HG03457 (cell line): ENCODE measurements around the gene CAPN11.
A peak's percentile ranks its signal among the peaks of the same experiment; 100 is the strongest.

Experiments used
- ATAC-seq: cut with Tn5 transposase; IDR thresholded peaks from one replicate; pipeline ENCODE4 v1.9.1; 2021; ENCODE audit warnings: moderate number of reproducible peaks; ENCODE audit not compliant: unreplicated experiment

CAPN11 gene

GRCh38 chr6:44152533-44152932 lies 6.1 kb upstream of the CAPN11 start:
- ATAC-seq: no peak

GRCh38 chr6:44154067-44154466 lies 4.6 kb upstream of the CAPN11 start:
- no peak for ATAC-seq

- no peak for ATAC-seq
These were observed 2.0 kb upstream of the CAPN11 start for GRCh38 chr6:44156494-44157151.

GRCh38 chr6:44157152-44157521 lies 1.5 kb upstream of the CAPN11 start:
- ATAC-seq: no peak

- no peak for ATAC-seq
These were observed 3.3 kb downstream of the CAPN11 start for GRCh38 chr6:44161997-44162338.

- no peak for ATAC-seq
These were observed 4.4 kb downstream of the CAPN11 start for GRCh38 chr6:44162876-44163625.

- ATAC-seq: no peak
These were observed 7.5 kb downstream of the CAPN11 start for GRCh38 chr6:44166116-44166515.

GRCh38 chr6:44166591-44167184 lies 8.1 kb downstream of the CAPN11 start:
- no peak for ATAC-seq

- no peak for ATAC-seq
These were observed 8.9 kb downstream of the CAPN11 start for GRCh38 chr6:44167567-44167966.

- no peak for ATAC-seq
These were observed 10.5 kb downstream of the CAPN11 start for GRCh38 chr6:44169154-44169553.

GRCh38 chr6:44169886-44170570 lies 11.4 kb downstream of the CAPN11 start:
- ATAC-seq: no peak

GRCh38 chr6:44171899-44172546 lies 13.4 kb downstream of the CAPN11 start:
- ATAC-seq: no peak

- ATAC-seq: peak; percentile 51
These were observed 14.3 kb downstream of the CAPN11 start for GRCh38 chr6:44172731-44173500.

GRCh38 chr6:44176130-44176761 lies 17.6 kb downstream of the CAPN11 start:
- no peak for ATAC-seq

GRCh38 chr6:44176762-44177509 lies 18.3 kb downstream of the CAPN11 start:
- no peak for ATAC-seq

- no peak for ATAC-seq
These were observed 19.2 kb downstream of the CAPN11 start for GRCh38 chr6:44177691-44178423.

- ATAC-seq: no peak
These were observed 19.9 kb downstream of the CAPN11 start for GRCh38 chr6:44178424-44179071.

GRCh38 chr6:44179072-44179536 lies 20.5 kb downstream of the CAPN11 start:
- ATAC-seq: no peak
